Psoas muscle (tissue), 8 donors: Measurements from ENCODE around the gene ADH1C. TPM values are rescaled to one million over a fixed set of nuclear protein-coding genes. Genes with fewer than 3 reads are reported as not detected.
A peak's percentile ranks its signal among the peaks of the same experiment; 100 is the strongest.
"Not testable (repeated sequence)": the region's sequence is repeated elsewhere in the genome, so short reads cannot be mapped to it uniquely, and the experiment has no call there.

Source experiments
- ATAC-seq, 4 donors: fragments of 200-7000 bp; cut with Tn5 transposase; one replicate each; pipeline ENCODE4 v1.9.1; 2020; ENCODE audit warnings: moderate library complexity in 3 of 4, mild to moderate bottlenecking in 2 of 4
- DNase-seq, 2 donors: peaks; one replicate each; pipeline ENCODE4 v3.0.0-alpha.2; 2020
- H3K27ac ChIP-seq: fragments of 200-600 bp; one replicate; pipeline ENCODE4 v1.8.0; 2022
- H3K27me3 ChIP-seq, 3 donors: fragments of 200-600 bp in 1 of 3; one replicate each; pipeline versions ENCODE4 v1.6.1 to v1.8.0; 2013 to 2022; ENCODE audit warnings: low read length in 2 of 3, mild to moderate bottlenecking in 2 of 3, moderate library complexity in 1 of 3; ENCODE audit not compliant: insufficient read depth in 3 of 3
- H3K36me3 ChIP-seq, 2 donors: fragments of 200-600 bp in 1 of 2; one replicate each; pipeline versions ENCODE4 v1.6.1 to v1.8.0; 2013 to 2022; ENCODE audit warnings: low read depth in 1 of 2, mild to moderate bottlenecking in 1 of 2, moderate library complexity in 1 of 2; ENCODE audit not compliant: insufficient read depth in 1 of 2
- H3K4me1 ChIP-seq: fragments of 200-600 bp; one replicate; pipeline ENCODE4 v1.8.0; 2022
- H3K4me3 ChIP-seq: fragments of 200-600 bp; one replicate; pipeline ENCODE4 v1.8.0; 2022; ENCODE audit warnings: mild to moderate bottlenecking
- H3K9me3 ChIP-seq: fragments of 200-600 bp; one replicate; pipeline ENCODE4 v1.8.0; 2022
- CTCF ChIP-seq: fragments of 200-600 bp; IDR thresholded peaks from one replicate; pipeline ENCODE4 v1.8.0; 2022; ENCODE audit warnings: antibody characterized with exemption
- WGBS, 3 donors: extraction: QIAGEN DNeasy Blood & Tissue Kit; methylation state at CpG; one replicate each; pipeline versions ENCODE4 v1.1.6 to v1.1.7; 2013; 5-methylcytosine and 5-hydroxymethylcytosine counted together
- intact Hi-C, 2 donors: fragments of 100-400 bp; cut with DNase I; formaldehyde crosslinking; loops; one replicate each; pipeline versions ENCODE4 v1.11.0 to v1.14.2; 2022
- polyA plus RNA-seq, 3 donors: library from polyadenylated mRNA; stranded (reverse); fragments of 200-250 nt; gene quantifications; one replicate each; pipeline ENCODE4 v1.2.3, GENCODE V29; 2013
- total RNA-seq, 4 donors: library from RNA; stranded (reverse); fragmentation: NEBNext Ultra II Directional in 2 of 4; extraction: Animal tissue kit (Norgen Biotek cat#: 25700) in 2 of 4; gene quantifications; one replicate each; pipeline versions ENCODE4 v1.2.1 to v1.2.4, GENCODE V29; 2021 to 2023
- donor health status: healthy with polysubstance abuse.
- donor health status: DM: no; HTN: no; CAD: no; lungs with moderate emphysema.
- donor health status: Bipolar disorder and iron deficiency.
- donor health status: healthy.
- donor health status: DM: yes; HTN: yes; CAD: no.
- donor health status: DM: no; HTN: no; CAD: no.
- donor health status: DM: no; HTN: no; CAD: no.
- donor health status: DM: yes; HTN: yes; CAD: no.

The ADH1C gene
- total and polyA plus RNA-seq, 7 donors: 1.8 to 10.6 (median 4.7) TPM

GRCh38 chr4:99383399-99383798, 30.9 kb upstream of the ADH1C start:
- ATAC-seq (no peak), DNase-seq (no peak)
- WGBS, 3 donors: 46 to 60% (median 52%) methylated on average over 3 of the region's 3 CpGs
- intact Hi-C loops: no loop called here
- no peak overlapping the region for H3K4me3 ChIP-seq
- H3K36me3 ChIP-seq: no peaks in the 10 kb centered on the region
- no peak for TF ChIP-seq CTCF
- H3K27ac ChIP-seq: peak overlapping the region; percentile 59
- no peaks in the 10 kb centered on the region for H3K27me3 ChIP-seq
- H3K4me1 ChIP-seq: no peaks in the 10 kb centered on the region
- no peaks in the 10 kb centered on the region for H3K9me3 ChIP-seq

GRCh38 chr4:99382745-99383360, 30.3 kb upstream of the ADH1C start:
- Histone ChIP-seq H3K4me1 (no peaks in the 10 kb centered on the region), H3K36me3 (no peaks in the 10 kb centered on the region), H3K27me3 (no peaks in the 10 kb centered on the region), H3K4me3 (no peak overlapping the region), H3K27ac (peak overlapping the region; percentile 59), H3K9me3 (no peaks in the 10 kb centered on the region)
- 13 to 37% (median 19%) methylated on average over 1 of the region's 1 CpG for WGBS, 3 donors
- DNase-seq (no peak), ATAC-seq (no peak)
- TF ChIP-seq CTCF: no peak
- intact Hi-C loops: no loop called here

- H3K9me3 ChIP-seq: no peaks in the 10 kb centered on the region
- ATAC-seq (no peak), DNase-seq (no peak)
- WGBS, 3 donors: 38 to 54% (median 42%) methylated on average over 1 of the region's 1 CpG
- no peak overlapping the region for H3K4me3 ChIP-seq
- no peak for TF ChIP-seq CTCF
- peaks cover 0 to 3% (median 0%) of the 10 kb centered on the region in 3 donors for H3K27me3 ChIP-seq
- H3K36me3 ChIP-seq: no peaks in the 10 kb centered on the region
- intact Hi-C loops: no loop called here
- H3K4me1 ChIP-seq: no peaks in the 10 kb centered on the region
- H3K27ac ChIP-seq: no peak overlapping the region
Observed at GRCh38 chr4:99381588-99382175, 29.1 kb upstream of the ADH1C start.

GRCh38 chr4:99379571-99379970, 27.0 kb upstream of the ADH1C start:
- H3K4me1 ChIP-seq: no peaks in the 10 kb centered on the region
- peaks cover 0 to 3% (median 0%) of the 10 kb centered on the region in 3 donors for H3K27me3 ChIP-seq
- intact Hi-C loops: no loop called here
- no peak overlapping the region for H3K4me3 ChIP-seq
- no peak overlapping the region for H3K27ac ChIP-seq
- ATAC-seq (no peak), DNase-seq (no peak)
- no peaks in the 10 kb centered on the region for H3K36me3 ChIP-seq
- no peaks in the 10 kb centered on the region for H3K9me3 ChIP-seq
- no peak for TF ChIP-seq CTCF

- TF ChIP-seq CTCF: no peak
- ATAC-seq (no peak), DNase-seq (no peak)
- Histone ChIP-seq H3K4me3 (no peak overlapping the region), H3K36me3 (no peaks in the 10 kb centered on the region), H3K27ac (no peak overlapping the region), H3K4me1 (no peaks in the 10 kb centered on the region), H3K9me3 (no peaks in the 10 kb centered on the region), H3K27me3 (peaks cover 0 to 3% (median 0%) of the 10 kb centered on the region in 3 donors)
- WGBS, 3 donors: 94 to 98% (median 96%) methylated on average over 3 of the region's 3 CpGs
- intact Hi-C loops: no loop called here
Observed at GRCh38 chr4:99378876-99379275, 26.3 kb upstream of the ADH1C start.

- intact Hi-C loops, H3K4me3 ChIP-seq, H3K9me3 ChIP-seq, DNase-seq, ATAC-seq, H3K27ac ChIP-seq, H3K4me1 ChIP-seq, H3K36me3 ChIP-seq, H3K27me3 ChIP-seq: not testable (repeated sequence)
- WGBS, 3 donors: 73 to 87% (median 86%) methylated on average over 4 to 6 of the region's 6 CpGs
Observed at GRCh38 chr4:99377341-99377740, 24.8 kb upstream of the ADH1C start.

GRCh38 chr4:99372464-99372863, 19.9 kb upstream of the ADH1C start:
- H3K9me3 ChIP-seq, intact Hi-C loops, H3K36me3 ChIP-seq, ATAC-seq, DNase-seq, H3K27ac ChIP-seq, H3K27me3 ChIP-seq, H3K4me3 ChIP-seq: not testable (repeated sequence)
- WGBS, 3 donors: 87 to 97% (median 95%) methylated on average over 2 of the region's 2 CpGs
- peaks cover 18% of the 10 kb centered on the region for H3K4me1 ChIP-seq
